ENCODE results near the gene LPP.

DNA sequence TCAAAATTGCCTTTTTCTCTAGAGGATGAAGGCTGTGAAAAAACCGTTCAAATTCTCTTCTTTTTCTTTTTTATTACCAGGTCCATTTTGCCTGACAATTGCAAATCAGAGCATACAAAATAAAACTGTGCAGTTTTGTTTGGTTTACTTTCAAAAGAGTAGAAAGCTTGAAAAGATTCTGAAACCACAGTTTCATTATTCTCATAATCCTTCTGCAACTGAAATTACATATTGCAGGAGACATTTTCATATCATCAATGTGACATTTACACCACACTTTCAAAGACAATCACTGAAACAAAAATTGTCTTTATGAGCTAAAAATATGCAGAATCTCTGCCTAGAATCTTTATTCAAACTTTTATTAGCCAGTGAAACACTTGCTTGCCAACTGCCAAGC is 721.5 kb downstream of the LPP start:
- no peak for TF ChIP-seq POLR2A (IDR thresholded peaks at IDR 0.05; ENCODE audit: low read depth, low read length)
- no peak for TF ChIP-seq TAF1 (IDR thresholded peaks at IDR 0.05; ENCODE audit: low read depth, low read length)
- TF ChIP-seq POLR2AphosphoS5 (IDR thresholded peaks at IDR 0.05; ENCODE audit: low read depth, low read length): no peak
- TF ChIP-seq SPI1 (IDR thresholded peaks at IDR 0.05; ENCODE audit: low read depth, low read length): no peak

Measured in GM12891 (cell line).